GM23338 (cell line): ENCODE data around the gene TAGAP. TPM values are rescaled to one million over a fixed set of nuclear protein-coding genes. Genes with fewer than 3 reads are reported as not detected.

ENCODE experiments used
- ATAC-seq: fragments of 200-7000 bp; cut with Tn5 transposase; 3 replicates; pipeline ENCODE4 v1.9.1; 2020
- DNase-seq: peaks from one replicate; pipeline ENCODE4 v3.0.0-alpha.2; 2015; ENCODE audit warnings: low spot score
- H2AFZ ChIP-seq: fragments of 200-600 bp; sonication (generic); 2 replicates; pipeline ENCODE4 v1.8.0; 2016; ENCODE audit warnings: antibody characterized with exemption, mild to moderate bottlenecking, moderate library complexity
- H3F3A ChIP-seq: fragments of 200-600 bp; sonication (generic); replicated peaks from 2 replicates; pipeline ENCODE4 v1.8.0; 2017; ENCODE audit warnings: antibody characterized with exemption, mixed run types, low read depth
- H3K27ac ChIP-seq: fragments of 200-600 bp; sonication (generic); 2 replicates; pipeline ENCODE4 v1.6.1; 2016; ENCODE audit warnings: low read depth
- H3K27me3 ChIP-seq: fragments of 200-600 bp; sonication (generic); 2 replicates; pipeline ENCODE4 v1.8.0; 2016; ENCODE audit warnings: mild to moderate bottlenecking, mixed run types, moderate library complexity; ENCODE audit not compliant: insufficient read depth
- H3K36me3 ChIP-seq: fragments of 200-600 bp; sonication (generic); 2 replicates; pipeline ENCODE4 v1.8.0; 2016; ENCODE audit warnings: mild to moderate bottlenecking; ENCODE audit not compliant: insufficient read depth
- H3K4me1 ChIP-seq: fragments of 200-600 bp; sonication (generic); 2 replicates; pipeline ENCODE4 v1.8.0; 2016; ENCODE audit warnings: mild to moderate bottlenecking, moderate library complexity; ENCODE audit not compliant: insufficient read depth
- H3K4me2 ChIP-seq: fragments of 200-600 bp; sonication (generic); 2 replicates; pipeline ENCODE4 v1.7.1; 2017; ENCODE audit warnings: mixed run types
- H3K4me3 ChIP-seq: fragments of 200-600 bp; sonication (generic); 2 replicates; pipeline ENCODE4 v1.6.1; 2016; ENCODE audit warnings: mixed run types
- H3K79me2 ChIP-seq: fragments of 200-600 bp; sonication (generic); replicated peaks from 2 replicates; pipeline ENCODE4 v1.8.0; 2017; ENCODE audit warnings: mild to moderate bottlenecking; ENCODE audit not compliant: insufficient read depth
- H3K9me2 ChIP-seq: fragments of 200-600 bp; sonication (generic); 2 replicates; pipeline ENCODE4 v1.8.0; 2017; ENCODE audit not compliant: insufficient read depth
- H4K20me1 ChIP-seq: fragments of 200-600 bp; sonication (generic); replicated peaks from 2 replicates; pipeline ENCODE4 v1.8.0; 2017; ENCODE audit warnings: mild to moderate bottlenecking; ENCODE audit not compliant: insufficient read depth
- H3K27ac Mint-ChIP-seq: 2 replicates; pipeline ENCODE4 v1.8.0; 2020; ENCODE audit warnings: inconsistent platforms, mild to moderate bottlenecking, moderate library complexity, mixed read lengths
- H3K27me3 Mint-ChIP-seq: 3 replicates; pipeline ENCODE4 v1.8.0; 2022; ENCODE audit warnings: low read depth, mild to moderate bottlenecking, moderate library complexity, mixed read lengths, inconsistent platforms; ENCODE audit not compliant: insufficient read depth, poor library complexity
- H3K36me3 Mint-ChIP-seq: 3 replicates; pipeline ENCODE4 v1.8.0; 2021; ENCODE audit warnings: low read depth, mild to moderate bottlenecking, inconsistent platforms, moderate library complexity, mixed read lengths
- H3K4me1 Mint-ChIP-seq: 3 replicates; pipeline ENCODE4 v1.8.0; 2020; ENCODE audit warnings: mild to moderate bottlenecking, inconsistent platforms, mixed read lengths
- H3K4me3 Mint-ChIP-seq: 3 replicates; pipeline ENCODE4 v1.8.0; 2021; ENCODE audit warnings: moderate library complexity, mild to moderate bottlenecking, inconsistent platforms, mixed read lengths
- H3K9me3 Mint-ChIP-seq: 3 replicates; pipeline ENCODE4 v1.8.0; 2020; ENCODE audit warnings: moderate library complexity, mild to moderate bottlenecking, inconsistent platforms, mixed read lengths
- CTCF ChIP-seq, 2 experiments: fragments of 200-600 bp in 1 of 2; sonication (generic) in 1 of 2; conservative IDR thresholded peaks; 2 replicates each; pipeline versions ENCODE4 v1.5.1 to v1.6.1; 2016 to 2017; ENCODE audit warnings: antibody characterized with exemption in 2 of 2, low read depth in 2 of 2, mild to moderate bottlenecking in 2 of 2, moderate library complexity in 1 of 2
- EZH2 ChIP-seq: fragments of 200-600 bp; sonication (generic); IDR thresholded peaks from one replicate; pipeline ENCODE4 v1.8.0; 2017; ENCODE audit warnings: antibody characterized with exemption, mild to moderate bottlenecking, low read depth; ENCODE audit not compliant: unreplicated experiment
- EZH2phosphoT487 ChIP-seq: fragments of 200-600 bp; sonication (generic); IDR thresholded peaks from one replicate; pipeline ENCODE4 v1.8.1; 2018; ENCODE audit warnings: antibody characterized with exemption; ENCODE audit not compliant: unreplicated experiment
- JUNB ChIP-seq: IDR thresholded peaks from one replicate; pipeline ENCODE4 v1.6.1; 2016; ENCODE audit warnings: antibody characterized with exemption; ENCODE audit not compliant: unreplicated experiment
- NANOG ChIP-seq: IDR thresholded peaks from 2 replicates; pipeline ENCODE4 v1.6.1; 2016; ENCODE audit warnings: antibody characterized with exemption, borderline replicate concordance
- POLR2AphosphoS5 ChIP-seq: IDR thresholded peaks from 2 replicates; pipeline ENCODE4 v1.6.1; 2016; ENCODE audit warnings: antibody characterized with exemption, low read depth
- REST ChIP-seq: IDR thresholded peaks from one replicate; pipeline ENCODE4 v1.6.1; 2018; ENCODE audit warnings: antibody characterized with exemption; ENCODE audit not compliant: unreplicated experiment
- STAT1 ChIP-seq: IDR thresholded peaks from one replicate; pipeline ENCODE4 v1.6.1; 2016; ENCODE audit warnings: antibody characterized with exemption; ENCODE audit not compliant: unreplicated experiment
- ZNF114 ChIP-seq: fragments of 250-450 bp; sonication (Bioruptor Pico); IDR thresholded peaks from 2 replicates; pipeline ENCODE4 v1.5.0; 2020; ENCODE audit warnings: mild to moderate bottlenecking, moderate library complexity
- ZNF331 ChIP-seq: fragments of 250-450 bp; sonication (Bioruptor Pico); IDR thresholded peaks from 2 replicates; pipeline ENCODE4 v1.5.0; 2020; ENCODE audit warnings: low read depth, mild to moderate bottlenecking, moderate library complexity
- polyA plus RNA-seq: library from polyadenylated mRNA; unstranded; fragments of >200 nt; fragmentation: Nextera tagmentation; extraction: Ambion mirVana; gene quantifications from 2 replicates; pipeline ENCODE4 v1.2.1, GENCODE V29; 2016
- total RNA-seq: library from RNA; depleted of rRNA; stranded (reverse); fragments of >200 nt; shearing (Covaris generic); gene quantifications from 2 replicates; pipeline ENCODE4 v1.2.3, GENCODE V29; 2014

Gene TAGAP
- total and polyA plus RNA-seq, 2 experiments from 2014 or later, result not detected

- H3K4me3 Mint-ChIP-seq, result no peak overlapping the region
- Histone ChIP-seq H2AFZ (no peak overlapping the region), H3F3A (no peaks in the 10 kb centered on the region), H3K79me2 (no peaks in the 10 kb centered on the region; the same call in 1 of the 2 replicates), H3K4me1 (peaks cover 14% of the 10 kb centered on the region), H3K27ac (no peak overlapping the region), H4K20me1 (no peaks in the 10 kb centered on the region; the same call in 1 of the 2 replicates), H3K4me3 (no peak overlapping the region), H3K36me3 (no peaks in the 10 kb centered on the region), H3K4me2 (no peak overlapping the region), H3K27me3 (no peaks in the 10 kb centered on the region), H3K9me2 (no peaks in the 10 kb centered on the region)
- no peaks in the 10 kb centered on the region; the same call in 2 of the 3 replicates for H3K36me3 Mint-ChIP-seq
- no peaks in the 10 kb centered on the region for H3K9me3 Mint-ChIP-seq
- ATAC-seq, result no peak
- H3K27me3 Mint-ChIP-seq, result no peaks in the 10 kb centered on the region
- no peak for TF ChIP-seq NANOG
- TF ChIP-seq EZH2phosphoT487, result no peak
- TF ChIP-seq ZNF331 (CRISPR knock-in tag), result no peak
- no peak for TF ChIP-seq JUNB
- no peak for TF ChIP-seq POLR2AphosphoS5
- TF ChIP-seq CTCF (conservative IDR thresholded peaks at IDR 0.05; ENCODE audit: low read depth in 2 of 2), result no peak
- TF ChIP-seq ZNF114 (CRISPR knock-in tag), result no peak
- TF ChIP-seq EZH2, result no peak
- TF ChIP-seq STAT1, result no peak
- TF ChIP-seq REST, result no peak
- H3K4me1 Mint-ChIP-seq, result peaks cover 11% of the 10 kb centered on the region
- no peak for DNase-seq
- no peak overlapping the region for H3K27ac Mint-ChIP-seq
Measured at GRCh38 chr6:159005436-159005835, 39.4 kb downstream of the TAGAP start.

GRCh38 chr6:159004592-159004991 is 40.2 kb downstream of the TAGAP start:
- no peak overlapping the region for H3K27ac ChIP-seq
- H3K4me3 Mint-ChIP-seq, result no peak overlapping the region
- ATAC-seq (no peak), DNase-seq (no peak)
- no peak overlapping the region for H3K4me2 ChIP-seq
- H3K36me3 Mint-ChIP-seq, result no peaks in the 10 kb centered on the region; the same call in 2 of the 3 replicates
- no peaks in the 10 kb centered on the region for H3K27me3 ChIP-seq
- H2AFZ ChIP-seq, result no peak overlapping the region
- H4K20me1 ChIP-seq, result no peaks in the 10 kb centered on the region; the same call in 1 of the 2 replicates
- H3K4me3 ChIP-seq, result no peak overlapping the region
- H3F3A ChIP-seq, result no peaks in the 10 kb centered on the region
- H3K4me1 ChIP-seq, result peaks cover 14% of the 10 kb centered on the region
- H3K9me2 ChIP-seq, result no peaks in the 10 kb centered on the region
- no peaks in the 10 kb centered on the region for H3K9me3 Mint-ChIP-seq
- H3K79me2 ChIP-seq, result no peaks in the 10 kb centered on the region; the same call in 1 of the 2 replicates
- no peaks in the 10 kb centered on the region for H3K36me3 ChIP-seq
- H3K27ac Mint-ChIP-seq, result no peak overlapping the region
- no peaks in the 10 kb centered on the region for H3K27me3 Mint-ChIP-seq
- H3K4me1 Mint-ChIP-seq, result peaks cover 11% of the 10 kb centered on the region
- no peak for TF ChIP-seq CTCF (conservative IDR thresholded peaks at IDR 0.05; ENCODE audit: low read depth in 2 of 2)
